Stimulated activated CD4-positive, alpha-beta T cell treated with anti-CD3 and anti-CD28 coated beads, Interleukin-15, amount 100 ng/mL, for 48 hours (primary cell): ENCODE measurements around the gene PSEN1.

ENCODE experiments used
- DNase-seq, 2 donors: peaks; one replicate each; pipeline ENCODE4 v3.0.0-alpha.2; 2020; ENCODE audit warnings: low read depth in 2 of 2

PSEN1 gene

DNA sequence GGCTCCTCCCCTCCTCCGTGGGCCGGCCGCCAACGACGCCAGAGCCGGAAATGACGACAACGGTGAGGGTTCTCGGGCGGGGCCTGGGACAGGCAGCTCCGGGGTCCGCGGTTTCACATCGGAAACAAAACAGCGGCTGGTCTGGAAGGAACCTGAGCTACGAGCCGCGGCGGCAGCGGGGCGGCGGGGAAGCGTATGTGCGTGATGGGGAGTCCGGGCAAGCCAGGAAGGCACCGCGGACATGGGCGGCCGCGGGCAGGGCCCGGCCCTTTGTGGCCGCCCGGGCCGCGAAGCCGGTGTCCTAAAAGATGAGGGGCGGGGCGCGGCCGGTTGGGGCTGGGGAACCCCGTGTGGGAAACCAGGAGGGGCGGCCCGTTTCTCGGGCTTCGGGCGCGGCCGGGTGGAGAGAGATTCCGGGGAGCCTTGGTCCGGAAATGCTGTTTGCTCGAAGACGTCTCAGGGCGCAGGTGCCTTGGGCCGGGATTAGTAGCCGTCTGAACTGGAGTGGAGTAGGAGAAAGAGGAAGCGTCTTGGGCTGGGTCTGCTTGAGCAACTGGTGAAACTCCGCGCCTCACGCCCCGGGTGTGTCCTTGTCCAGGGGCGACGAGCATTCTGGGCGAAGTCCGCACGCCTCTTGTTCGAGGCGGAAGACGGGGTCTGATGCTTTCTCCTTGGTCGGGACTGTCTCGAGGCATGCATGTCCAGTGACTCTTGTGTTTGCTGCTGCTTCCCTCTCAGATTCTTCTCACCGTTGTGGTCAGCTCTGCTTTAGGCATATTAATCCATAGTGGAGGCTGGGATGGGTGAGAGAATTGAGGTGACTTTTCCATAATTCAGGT lies at the start of gene PSEN1:
PSEN1 (plus strand) TSS at position 121 of the 839 bp plus-strand sequence. CDS start 11,513 bp downstream, outside the sequence.
- DNase-seq, result peak; percentile 95 to 98

GRCh38 chr14:73091044-73091443 lies 45.3 kb upstream of the PSEN1 start:
- no peak for DNase-seq

DNA sequence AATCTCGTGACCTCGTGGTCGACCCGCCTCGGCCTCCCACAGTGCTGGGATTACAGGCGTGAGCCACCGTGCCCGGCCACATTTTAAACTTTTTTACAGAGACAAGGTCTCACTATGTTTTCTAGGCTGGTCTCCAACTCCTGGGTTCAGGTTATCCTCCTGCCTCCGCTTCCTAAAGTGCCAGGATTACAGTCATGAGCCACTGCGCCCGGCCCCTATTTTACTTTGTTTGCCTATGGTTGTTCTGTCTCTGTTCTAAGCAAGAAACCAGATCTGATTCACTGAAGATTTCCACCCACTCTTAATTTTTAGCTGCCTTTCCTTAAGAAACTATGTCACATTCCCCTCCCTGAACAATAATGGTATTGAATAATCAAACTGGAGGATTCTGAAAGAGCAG lies 38.9 kb upstream of the PSEN1 start:
- DNase-seq, result no peak

DNA sequence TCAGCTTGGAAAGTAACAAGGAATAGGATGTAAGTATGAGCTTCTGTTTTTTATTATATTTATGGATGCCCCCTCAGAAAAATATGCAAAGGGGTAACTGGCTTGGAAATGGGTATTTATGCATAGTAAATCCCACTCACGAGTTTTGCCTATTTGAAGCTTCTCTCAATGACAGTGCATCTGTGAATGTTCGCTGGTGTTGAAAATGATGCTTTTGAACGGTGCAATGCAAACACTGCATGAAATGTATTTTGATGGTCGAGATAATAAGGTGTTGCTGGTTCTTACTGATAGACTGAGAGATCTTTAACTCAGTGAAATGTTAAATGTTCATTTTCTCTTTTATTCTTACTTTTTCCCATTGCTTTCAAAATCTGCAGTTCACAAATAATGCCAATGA lies 36.0 kb upstream of the PSEN1 start:
- DNase-seq, result no peak

GRCh38 chr14:73102806-73103497 lies 33.4 kb upstream of the PSEN1 start:
- DNase-seq, result no peak

- DNase-seq, result no peak
These were observed 31.3 kb upstream of the PSEN1 start for GRCh38 chr14:73105050-73105449.

GRCh38 chr14:73105727-73106126 lies 30.6 kb upstream of the PSEN1 start:
- DNase-seq, result no peak

DNA sequence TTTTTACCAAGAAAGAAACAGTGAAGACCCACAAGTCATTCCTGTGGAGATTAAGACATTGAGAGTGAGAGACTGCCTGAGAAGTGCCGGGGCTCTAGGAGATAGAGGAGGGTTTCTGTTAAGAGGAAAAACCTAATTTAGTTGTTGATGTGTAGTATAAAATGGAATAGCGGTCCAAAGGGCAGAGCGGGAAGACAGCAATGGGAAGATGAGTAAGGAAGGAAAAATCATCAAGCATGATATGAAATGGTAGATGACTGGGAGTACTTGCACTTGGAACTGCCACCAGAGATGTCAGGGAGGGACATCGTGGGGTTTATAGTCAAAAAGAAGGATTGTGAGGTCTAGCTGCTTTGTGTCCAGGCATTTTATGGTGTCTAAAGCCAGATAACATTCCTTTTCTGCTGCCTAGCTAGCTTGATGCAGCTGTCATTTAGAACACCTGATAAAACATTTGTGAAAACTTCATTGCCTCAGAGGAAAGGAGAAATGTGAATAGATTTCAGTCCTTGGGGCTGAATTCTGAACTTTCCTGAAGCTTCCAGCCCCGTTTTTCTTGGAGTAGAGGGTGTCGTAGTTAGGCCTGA lies 20.1 kb upstream of the PSEN1 start:
- DNase-seq, result no peak

- DNase-seq, result no peak
These were observed 12.0 kb upstream of the PSEN1 start for GRCh38 chr14:73124180-73124894.

- DNase-seq, result no peak
These were observed 11.1 kb upstream of the PSEN1 start for GRCh38 chr14:73125169-73125588.

GRCh38 chr14:73125746-73126145 lies 10.6 kb upstream of the PSEN1 start:
- no peak for DNase-seq

DNA sequence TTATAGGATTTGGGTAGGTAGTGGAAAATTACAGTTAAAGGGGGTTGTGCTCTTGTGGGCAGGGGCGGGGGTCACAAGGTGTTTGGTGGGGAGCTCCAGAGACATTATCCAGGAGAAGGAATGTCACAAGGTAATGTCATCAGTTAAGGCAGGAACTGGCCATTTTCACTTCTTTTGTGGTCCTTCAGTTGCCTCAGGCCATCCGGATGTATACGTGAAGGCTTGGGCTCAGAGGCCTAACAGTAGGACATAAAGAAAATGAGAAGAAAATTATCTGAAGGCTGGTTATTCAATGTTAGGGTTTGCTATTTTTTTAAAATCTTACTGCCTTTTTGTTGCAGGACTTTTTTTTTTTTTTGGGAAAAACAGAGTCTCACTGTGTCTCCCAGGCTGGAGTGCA lies 2.5 kb upstream of the PSEN1 start:
- DNase-seq, result no peak

DNA sequence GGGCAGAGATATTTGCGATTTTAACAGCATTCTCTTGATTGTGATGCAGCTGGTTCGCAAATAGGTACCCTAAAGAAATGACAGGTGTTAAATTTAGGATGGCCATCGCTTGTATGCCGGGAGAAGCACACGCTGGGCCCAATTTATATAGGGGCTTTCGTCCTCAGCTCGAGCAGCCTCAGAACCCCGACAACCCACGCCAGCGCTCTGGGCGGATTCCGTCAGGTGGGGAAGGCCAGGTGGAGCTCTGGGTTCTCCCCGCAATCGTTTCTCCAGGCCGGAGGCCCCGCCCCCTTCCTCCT lies 271 bp upstream of the PSEN1 start:
- no peak for DNase-seq

DNA sequence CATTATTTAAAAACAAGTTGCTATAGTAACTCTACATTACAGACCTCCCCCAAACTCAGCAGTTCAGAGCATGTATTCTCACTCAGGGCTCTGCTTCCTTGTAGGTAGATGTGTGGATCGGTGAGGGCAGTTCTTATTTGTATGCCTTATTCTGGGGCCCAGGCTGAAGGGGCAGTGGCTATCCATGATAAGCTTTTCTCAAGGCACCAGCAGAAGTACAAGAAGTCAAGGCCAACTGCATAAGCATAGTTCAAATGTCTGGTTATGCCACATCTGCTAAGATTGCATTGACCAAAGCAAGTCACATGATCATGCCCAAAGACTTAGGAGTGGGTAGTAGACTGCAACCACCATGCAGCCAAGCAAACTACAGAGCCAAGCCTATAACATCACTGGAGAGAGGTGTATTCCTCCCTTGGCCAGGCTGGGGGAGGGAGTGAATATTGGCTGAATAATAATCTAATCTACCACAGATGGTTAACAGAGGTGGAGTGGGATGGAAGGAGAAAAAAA lies 4.6 kb downstream of the PSEN1 start:
- DNase-seq, result no peak

- DNase-seq, result no peak
These were observed 5.9 kb downstream of the PSEN1 start for GRCh38 chr14:73142216-73142615.

GRCh38 chr14:73143003-73143402 lies 6.7 kb downstream of the PSEN1 start:
- no peak for DNase-seq

DNA sequence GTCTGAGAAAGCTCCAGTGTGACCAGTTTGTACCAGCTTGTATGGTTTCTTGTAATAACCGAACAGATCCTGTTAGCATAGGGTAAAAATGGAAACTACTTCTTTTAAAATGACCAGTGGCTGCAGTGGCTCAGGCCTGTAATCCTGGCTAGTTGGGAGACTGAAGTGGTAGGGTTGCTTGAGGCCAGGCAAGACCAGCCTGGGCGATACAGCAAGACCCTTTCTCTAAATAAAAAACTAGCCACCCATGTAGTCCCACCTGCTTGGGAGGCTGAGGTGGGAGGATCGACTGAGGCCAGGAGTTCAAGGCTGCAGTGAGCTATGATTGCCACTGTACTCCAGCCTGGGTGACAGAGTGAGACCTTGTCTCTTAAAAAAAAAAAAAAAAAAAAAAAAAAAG lies 7.3 kb downstream of the PSEN1 start:
- DNase-seq, result no peak

DNA sequence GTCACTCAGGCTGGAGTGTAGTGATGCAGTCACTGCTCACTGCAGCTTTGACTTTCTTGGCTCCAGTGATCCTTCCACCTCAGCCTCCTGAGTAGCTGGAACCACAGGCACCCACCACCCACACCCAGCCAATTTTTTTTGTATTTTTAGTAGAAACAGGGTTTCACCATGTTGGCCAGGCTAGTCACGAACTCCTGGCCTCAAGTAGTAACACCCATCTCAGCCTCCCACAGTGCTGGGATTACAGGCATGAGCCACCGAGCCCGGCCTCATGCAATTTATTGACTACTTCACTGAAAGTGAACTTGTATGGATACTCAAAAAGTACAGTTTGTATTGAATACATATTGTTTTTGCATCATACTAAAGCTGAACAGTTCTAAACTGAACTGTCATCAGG lies 9.1 kb downstream of the PSEN1 start:
- DNase-seq, result no peak

DNA sequence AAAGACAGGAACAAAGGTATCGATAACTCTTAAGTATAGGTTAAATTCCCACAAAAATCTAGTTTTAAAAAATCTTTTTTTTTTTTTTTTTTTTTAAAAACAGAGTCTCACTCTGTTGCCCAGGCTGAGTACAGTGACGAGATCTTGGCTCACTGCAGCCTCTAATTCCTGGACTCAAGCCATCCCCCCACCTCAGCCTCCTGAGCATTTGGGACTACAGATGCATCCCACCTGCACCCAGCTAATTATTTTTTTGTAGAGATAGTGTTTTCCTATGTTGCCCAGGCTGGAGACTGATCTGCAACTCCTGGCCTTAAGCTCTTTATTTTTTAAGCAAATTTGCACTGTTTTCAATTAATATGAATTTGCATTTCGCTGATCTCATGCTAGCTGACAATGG lies 9.8 kb downstream of the PSEN1 start:
- DNase-seq, result no peak

DNA sequence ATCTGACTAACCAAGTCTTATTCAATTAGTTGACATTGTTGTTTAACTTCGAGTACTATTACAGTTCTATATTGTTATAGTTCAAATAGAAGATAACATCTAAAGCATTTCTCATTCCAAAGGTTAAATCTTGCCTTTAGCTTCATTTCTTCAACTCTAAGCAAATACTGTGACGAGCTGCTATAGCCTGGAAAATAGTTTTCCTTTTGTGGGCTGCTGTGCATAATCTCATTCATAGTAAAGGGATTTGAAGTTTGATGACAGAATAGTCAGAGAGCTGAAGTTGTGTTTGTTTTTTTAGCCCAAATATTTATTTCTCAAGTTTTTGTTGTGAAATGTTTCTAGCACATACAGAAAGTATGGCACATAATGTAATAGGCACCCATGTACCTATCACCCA lies 13.4 kb downstream of the PSEN1 start:
- DNase-seq, result no peak

- no peak for DNase-seq
These were observed 17.0 kb downstream of the PSEN1 start for GRCh38 chr14:73153272-73153671.

DNA sequence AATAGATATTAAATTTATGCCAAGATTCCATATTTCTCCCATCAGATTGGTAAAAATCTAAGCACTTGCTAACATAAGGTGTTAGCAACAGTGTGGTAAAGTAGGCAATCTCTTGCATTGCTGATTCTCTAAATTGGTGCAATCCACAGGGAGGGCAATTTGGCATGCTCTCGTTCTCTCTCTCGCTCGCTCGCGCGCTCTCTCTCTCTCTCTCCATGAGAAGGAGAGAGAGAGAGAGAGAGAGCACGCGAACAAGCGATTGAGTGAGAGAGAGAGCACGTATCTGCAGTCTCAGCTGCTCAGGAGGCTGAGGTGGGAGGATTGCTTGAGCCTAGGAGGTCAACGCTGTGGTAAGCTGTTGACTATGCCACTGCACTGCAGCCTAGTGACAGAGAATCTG lies 25.9 kb downstream of the PSEN1 start:
- no peak for DNase-seq
